GM12801 (cell line): ENCODE measurements around the gene ZBTB20.

Experiments
- TF ChIP-seq, protein P1 (sequence below): IDR thresholded peaks from one replicate; pipeline ENCODE4 v1.5.1; 2011; ENCODE audit warnings: control low read depth; ENCODE audit not compliant: insufficient read length; ENCODE audit errors: extremely low read depth

The ZBTB20 gene

DNA sequence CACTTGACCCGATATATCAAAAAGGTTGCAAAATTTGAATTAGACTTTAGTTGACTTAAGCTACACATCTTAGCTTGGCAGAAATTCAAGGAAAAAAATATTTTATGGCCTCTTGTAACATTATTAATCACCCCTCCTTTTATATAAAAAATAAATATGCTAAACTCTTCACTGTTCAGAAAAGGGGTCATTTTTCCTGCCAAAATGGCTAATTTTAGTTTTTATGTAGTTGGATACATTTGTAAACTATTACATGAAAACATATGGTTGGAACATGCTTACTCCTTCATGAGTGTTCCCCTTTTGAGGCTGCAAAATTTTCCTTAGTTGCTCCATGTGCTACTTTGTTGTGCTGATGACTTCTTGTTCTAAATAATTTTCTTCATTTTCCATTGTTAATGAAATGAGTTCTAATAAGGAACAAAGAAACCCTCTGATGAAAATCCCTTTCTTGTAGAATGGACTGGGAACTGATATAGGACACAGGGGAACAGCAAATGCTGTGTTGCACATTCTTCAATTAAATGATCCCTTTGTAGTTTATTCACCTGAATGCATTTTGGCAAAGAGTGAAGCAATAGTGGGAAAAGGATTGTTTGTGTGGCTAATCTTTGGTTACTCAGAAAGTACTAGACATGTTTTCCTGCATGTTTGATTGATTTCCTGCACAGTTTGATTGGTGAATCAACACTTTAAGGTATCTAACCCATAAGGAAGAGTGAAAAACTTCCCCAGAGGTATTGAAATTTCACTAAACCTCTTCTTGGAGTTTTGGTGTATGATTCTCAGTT is 503.9 kb downstream of the ZBTB20 start:
- TF ChIP-seq, protein P1, sequence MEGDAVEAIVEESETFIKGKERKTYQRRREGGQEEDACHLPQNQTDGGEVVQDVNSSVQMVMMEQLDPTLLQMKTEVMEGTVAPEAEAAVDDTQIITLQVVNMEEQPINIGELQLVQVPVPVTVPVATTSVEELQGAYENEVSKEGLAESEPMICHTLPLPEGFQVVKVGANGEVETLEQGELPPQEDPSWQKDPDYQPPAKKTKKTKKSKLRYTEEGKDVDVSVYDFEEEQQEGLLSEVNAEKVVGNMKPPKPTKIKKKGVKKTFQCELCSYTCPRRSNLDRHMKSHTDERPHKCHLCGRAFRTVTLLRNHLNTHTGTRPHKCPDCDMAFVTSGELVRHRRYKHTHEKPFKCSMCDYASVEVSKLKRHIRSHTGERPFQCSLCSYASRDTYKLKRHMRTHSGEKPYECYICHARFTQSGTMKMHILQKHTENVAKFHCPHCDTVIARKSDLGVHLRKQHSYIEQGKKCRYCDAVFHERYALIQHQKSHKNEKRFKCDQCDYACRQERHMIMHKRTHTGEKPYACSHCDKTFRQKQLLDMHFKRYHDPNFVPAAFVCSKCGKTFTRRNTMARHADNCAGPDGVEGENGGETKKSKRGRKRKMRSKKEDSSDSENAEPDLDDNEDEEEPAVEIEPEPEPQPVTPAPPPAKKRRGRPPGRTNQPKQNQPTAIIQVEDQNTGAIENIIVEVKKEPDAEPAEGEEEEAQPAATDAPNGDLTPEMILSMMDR: no peak

DNA sequence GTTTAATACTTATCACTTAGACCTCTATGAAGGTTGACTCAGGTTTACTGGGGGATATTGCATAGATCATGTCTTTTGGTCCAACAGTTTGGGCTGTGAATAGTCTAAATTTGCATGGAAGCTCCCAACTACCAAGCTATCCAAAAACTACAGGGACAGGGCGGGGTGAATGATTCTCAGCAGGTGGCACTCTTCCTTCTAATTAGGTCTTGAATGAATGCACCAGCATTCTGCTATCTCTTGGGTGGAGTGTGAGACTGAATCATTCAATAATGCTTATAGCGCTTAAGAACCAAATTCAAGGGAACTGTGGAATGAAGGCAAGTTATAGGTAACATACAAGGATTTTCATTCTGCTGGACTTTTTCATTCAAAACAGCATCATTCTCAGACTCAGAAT is 507.0 kb downstream of the ZBTB20 start:
- TF ChIP-seq, protein P1: no peak

DNA sequence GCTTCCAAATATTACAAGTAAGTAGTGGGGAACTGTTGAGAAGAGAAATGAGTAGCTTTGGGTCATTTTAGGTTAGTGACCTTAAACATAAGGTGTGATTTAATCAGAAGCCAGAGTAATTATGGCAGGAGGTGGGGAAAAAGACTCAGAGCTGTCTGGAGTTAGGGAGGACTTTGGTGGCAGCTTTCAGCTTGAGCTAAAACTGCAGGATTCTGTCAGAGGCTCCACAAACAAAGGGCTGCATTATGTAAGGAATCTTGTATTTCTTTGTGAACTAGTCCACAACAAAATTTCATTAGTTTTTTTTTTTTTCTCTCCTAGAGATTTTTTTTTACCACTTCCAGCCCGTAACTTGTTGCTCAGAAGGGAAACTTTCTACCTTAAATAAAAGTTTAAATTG is 507.9 kb downstream of the ZBTB20 start:
- TF ChIP-seq, protein P1: no peak

DNA sequence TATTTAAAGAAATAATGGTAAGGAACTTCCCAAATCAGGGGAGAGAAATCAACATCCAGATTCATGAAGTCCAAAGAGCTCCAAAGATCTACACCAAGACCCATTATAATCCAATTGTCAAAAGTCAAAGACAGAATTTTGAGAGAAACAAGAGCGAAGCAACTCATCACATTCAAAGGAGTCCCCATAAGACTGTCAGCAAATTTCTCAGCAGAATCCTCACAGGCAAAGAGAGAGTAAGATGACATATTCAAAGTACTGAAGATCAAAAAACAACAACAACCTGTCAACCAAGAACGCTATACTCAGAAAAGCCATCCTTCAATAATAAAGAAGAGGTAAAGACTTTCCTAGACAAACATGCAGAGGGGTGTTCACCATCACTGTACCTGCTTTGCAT is 511.2 kb downstream of the ZBTB20 start:
- TF ChIP-seq, protein P1: no peak

DNA sequence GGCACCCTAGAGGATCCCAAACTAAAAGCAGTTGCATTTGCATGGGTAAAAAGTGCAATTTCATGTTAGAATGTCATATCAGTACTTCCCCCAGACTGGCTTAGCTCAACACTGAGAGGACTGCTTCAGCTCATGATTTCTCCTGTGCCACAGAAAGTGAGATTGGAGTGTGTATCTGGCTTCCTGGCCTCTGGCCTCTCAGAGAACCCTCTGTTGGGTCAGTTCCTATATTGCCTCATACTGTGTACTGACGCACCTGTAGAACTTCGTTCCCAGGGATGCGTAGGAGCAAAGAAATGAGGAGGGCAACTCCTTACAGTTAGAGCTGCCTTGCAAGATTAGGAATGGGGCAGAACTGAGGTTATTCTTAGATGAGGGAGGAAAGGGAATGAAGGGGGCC is 512.5 kb downstream of the ZBTB20 start:
- TF ChIP-seq, protein P1: no peak

DNA sequence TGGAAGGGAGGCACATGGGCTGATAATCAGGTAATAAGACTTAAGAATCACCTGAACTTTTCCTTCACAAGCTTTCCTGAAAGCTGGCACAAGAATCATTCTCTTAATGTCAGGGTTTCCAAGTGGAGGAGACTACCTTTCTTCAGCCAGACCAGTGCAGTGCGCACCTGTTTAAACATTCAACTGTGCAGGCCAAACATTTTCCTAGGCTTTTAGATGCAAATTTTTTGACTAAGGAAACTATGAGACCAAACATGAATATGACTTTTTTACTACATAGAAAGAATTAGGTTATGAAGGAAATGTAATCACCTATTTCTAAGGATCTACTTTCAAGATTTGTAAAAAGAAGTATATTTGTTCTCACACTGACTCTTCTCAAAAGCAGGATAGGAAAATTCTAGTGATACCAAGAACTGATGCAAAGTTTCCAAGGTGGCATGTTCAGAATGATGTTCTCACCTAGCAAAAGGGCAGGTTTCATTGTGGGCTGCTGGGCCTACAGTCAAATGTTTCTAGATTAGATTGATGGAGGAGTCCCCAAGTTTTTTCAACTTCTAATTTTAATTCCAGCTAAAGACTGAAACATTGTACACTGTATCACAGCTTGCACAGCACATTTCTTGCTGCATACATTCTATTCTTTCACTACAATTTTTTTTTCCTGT is 514.2 kb downstream of the ZBTB20 start:
- TF ChIP-seq, protein P1: no peak

DNA sequence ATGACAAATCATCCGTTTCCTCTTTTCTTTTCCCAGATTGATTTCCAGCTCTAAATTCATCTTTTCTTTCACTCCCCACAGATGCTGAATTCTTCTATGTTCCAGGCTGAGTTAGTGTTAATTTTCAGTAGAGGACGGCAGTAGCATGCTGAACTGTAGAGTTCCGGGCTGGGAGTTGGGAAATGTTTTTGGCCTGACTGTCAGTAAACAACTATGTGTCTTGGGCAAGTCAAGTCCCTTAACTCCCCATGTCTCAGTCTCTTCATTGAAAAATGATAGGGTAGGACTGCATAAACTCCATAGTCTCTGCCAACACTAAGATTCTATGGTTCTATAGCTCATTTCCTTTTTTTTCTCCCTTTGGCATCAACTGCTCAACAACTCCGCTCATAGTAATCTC is 519.3 kb downstream of the ZBTB20 start:
- TF ChIP-seq, protein P1: no peak
